Uterus (tissue), 4 donors: ENCODE results near the gene PLBD2. TPM values are rescaled to one million over a fixed set of nuclear protein-coding genes. Genes with fewer than 3 reads are reported as not detected.

Experiments
- DNase-seq, 2 donors: peaks; one replicate each; pipeline ENCODE4 v3.0.0-alpha.2; 2019 to 2020
- H3K27ac ChIP-seq, 2 donors: fragments of 200-600 bp; sonication (generic); 1 replicate in 1 of 2; 2 replicates in 1 of 2; pipeline ENCODE4 v1.5.1; 2016 to 2018
- H3K27me3 ChIP-seq, 2 donors: fragments of 200-600 bp; sonication (generic); one replicate each; pipeline ENCODE4 v1.5.1; 2018 to 2019; ENCODE audit warnings: control low read depth in 1 of 2
- H3K36me3 ChIP-seq, 2 donors: fragments of 200-600 bp; sonication (generic); one replicate each; pipeline ENCODE4 v1.5.1; 2019; ENCODE audit warnings: control low read depth in 1 of 2
- H3K4me1 ChIP-seq, 2 donors: fragments of 200-600 bp; sonication (generic); one replicate each; pipeline ENCODE4 v1.5.1; 2018 to 2019; ENCODE audit warnings: control low read depth in 1 of 2
- H3K4me3 ChIP-seq, 2 donors: fragments of 200-600 bp; sonication (generic); 1 replicate in 1 of 2; 2 replicates in 1 of 2; pipeline ENCODE4 v1.5.1; 2018 to 2019; ENCODE audit warnings: mild to moderate bottlenecking in 1 of 2
- H3K9me3 ChIP-seq, 2 donors: fragments of 200-600 bp; sonication (generic); one replicate each; pipeline ENCODE4 v1.5.1; 2019; ENCODE audit warnings: control low read depth in 1 of 2
- POLR2A ChIP-seq, 2 donors: fragments of 450-650 bp; IDR thresholded peaks; one replicate each; pipeline ENCODE4 v1.6.1; 2016; ENCODE audit warnings: antibody characterized with exemption in 2 of 2, mild to moderate bottlenecking in 1 of 2, moderate library complexity in 1 of 2
- intact Hi-C: fragments of 100-400 bp; cut with DNase I; formaldehyde crosslinking; loops from one replicate; pipeline ENCODE4 v1.15.1; 2023; ENCODE audit warnings: low total_unique reads
- total RNA-seq, 4 donors: library from RNA; depleted of rRNA in 3 of 4; stranded (reverse); fragments of >200 nt in 3 of 4; gene quantifications; one replicate each; pipeline versions ENCODE4 v1.1.0 to v1.2.4, GENCODE V29; 2014 to 2023
- TF ChIP-seq, protein P1 (sequence below), 4 experiments: fragments of 200-600 bp in 2 of 4; fragments of 450-650 bp in 2 of 4; sonication (generic) in 2 of 4; IDR thresholded peaks; one replicate each; pipeline ENCODE4 v1.5.1; 2016 to 2019; ENCODE audit warnings: antibody characterized with exemption in 4 of 4, mild to moderate bottlenecking in 2 of 4, moderate library complexity in 1 of 4
- donor health status: DM: yes; HTN: yes; CAD: no.

Gene PLBD2
- total RNA-seq, 4 donors from 2014 or later = 20.7 to 38.6 (median 29.8) TPM

DNA sequence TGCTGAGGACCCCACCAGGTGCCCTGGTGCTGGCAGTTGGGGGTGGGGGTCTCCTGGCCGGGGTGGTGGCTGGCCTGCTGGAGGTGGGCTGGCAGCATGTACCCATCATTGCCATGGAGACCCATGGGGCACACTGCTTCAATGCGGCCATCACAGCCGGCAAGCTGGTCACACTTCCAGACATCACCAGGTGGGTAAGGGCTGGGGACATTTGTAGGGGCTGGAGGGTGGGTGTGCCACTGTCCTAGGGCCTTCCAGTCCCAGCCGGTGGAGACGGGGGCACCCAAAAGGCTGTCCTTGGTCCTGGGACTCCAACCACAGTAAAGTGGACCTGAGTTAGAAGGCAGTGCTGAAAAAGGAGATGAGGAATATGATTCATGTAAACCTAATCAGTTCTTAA, 77.0 kb downstream of the PLBD2 start:
- no peak overlapping the region for H3K4me3 ChIP-seq
- H3K36me3 ChIP-seq = no peaks in the 10 kb centered on the region
- TF ChIP-seq, protein P1, sequence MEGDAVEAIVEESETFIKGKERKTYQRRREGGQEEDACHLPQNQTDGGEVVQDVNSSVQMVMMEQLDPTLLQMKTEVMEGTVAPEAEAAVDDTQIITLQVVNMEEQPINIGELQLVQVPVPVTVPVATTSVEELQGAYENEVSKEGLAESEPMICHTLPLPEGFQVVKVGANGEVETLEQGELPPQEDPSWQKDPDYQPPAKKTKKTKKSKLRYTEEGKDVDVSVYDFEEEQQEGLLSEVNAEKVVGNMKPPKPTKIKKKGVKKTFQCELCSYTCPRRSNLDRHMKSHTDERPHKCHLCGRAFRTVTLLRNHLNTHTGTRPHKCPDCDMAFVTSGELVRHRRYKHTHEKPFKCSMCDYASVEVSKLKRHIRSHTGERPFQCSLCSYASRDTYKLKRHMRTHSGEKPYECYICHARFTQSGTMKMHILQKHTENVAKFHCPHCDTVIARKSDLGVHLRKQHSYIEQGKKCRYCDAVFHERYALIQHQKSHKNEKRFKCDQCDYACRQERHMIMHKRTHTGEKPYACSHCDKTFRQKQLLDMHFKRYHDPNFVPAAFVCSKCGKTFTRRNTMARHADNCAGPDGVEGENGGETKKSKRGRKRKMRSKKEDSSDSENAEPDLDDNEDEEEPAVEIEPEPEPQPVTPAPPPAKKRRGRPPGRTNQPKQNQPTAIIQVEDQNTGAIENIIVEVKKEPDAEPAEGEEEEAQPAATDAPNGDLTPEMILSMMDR (IDR thresholded peaks at IDR 0.05) = no peak
- no peak for TF ChIP-seq POLR2A (IDR thresholded peaks at IDR 0.05)
- no peak for DNase-seq
- H3K27ac ChIP-seq = no peak overlapping the region
- H3K27me3 ChIP-seq = no peaks in the 10 kb centered on the region
- H3K9me3 ChIP-seq = no peaks in the 10 kb centered on the region
- intact Hi-C loops = no loop called here
- no peaks in the 10 kb centered on the region for H3K4me1 ChIP-seq

DNA sequence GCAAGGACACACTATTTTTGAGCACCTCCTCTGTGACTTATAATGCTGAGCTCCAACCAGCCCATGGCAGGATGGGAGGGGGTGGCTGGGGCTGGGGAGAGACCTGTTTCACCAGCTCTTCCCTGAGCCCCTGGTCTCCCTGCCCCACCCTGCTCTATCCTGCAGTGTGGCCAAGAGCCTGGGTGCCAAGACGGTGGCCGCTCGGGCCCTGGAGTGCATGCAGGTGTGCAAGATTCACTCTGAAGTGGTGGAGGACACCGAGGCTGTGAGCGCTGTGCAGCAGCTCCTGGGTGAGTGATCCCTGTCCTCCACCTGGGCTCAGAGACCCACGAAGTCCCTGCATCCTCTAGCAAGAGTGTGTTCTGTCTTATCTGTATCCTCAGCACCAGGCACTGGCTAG, 78.2 kb downstream of the PLBD2 start:
- no peak overlapping the region for H3K4me3 ChIP-seq
- no peaks in the 10 kb centered on the region for H3K27me3 ChIP-seq
- no peak for DNase-seq
- H3K27ac ChIP-seq = no peak overlapping the region
- intact Hi-C loops = no loop called here
- TF ChIP-seq POLR2A (IDR thresholded peaks at IDR 0.05) = no peak
- TF ChIP-seq, protein P1 (IDR thresholded peaks at IDR 0.05) = no peak
- H3K36me3 ChIP-seq = no peaks in the 10 kb centered on the region
- no peaks in the 10 kb centered on the region for H3K4me1 ChIP-seq
- H3K9me3 ChIP-seq = no peaks in the 10 kb centered on the region

DNA sequence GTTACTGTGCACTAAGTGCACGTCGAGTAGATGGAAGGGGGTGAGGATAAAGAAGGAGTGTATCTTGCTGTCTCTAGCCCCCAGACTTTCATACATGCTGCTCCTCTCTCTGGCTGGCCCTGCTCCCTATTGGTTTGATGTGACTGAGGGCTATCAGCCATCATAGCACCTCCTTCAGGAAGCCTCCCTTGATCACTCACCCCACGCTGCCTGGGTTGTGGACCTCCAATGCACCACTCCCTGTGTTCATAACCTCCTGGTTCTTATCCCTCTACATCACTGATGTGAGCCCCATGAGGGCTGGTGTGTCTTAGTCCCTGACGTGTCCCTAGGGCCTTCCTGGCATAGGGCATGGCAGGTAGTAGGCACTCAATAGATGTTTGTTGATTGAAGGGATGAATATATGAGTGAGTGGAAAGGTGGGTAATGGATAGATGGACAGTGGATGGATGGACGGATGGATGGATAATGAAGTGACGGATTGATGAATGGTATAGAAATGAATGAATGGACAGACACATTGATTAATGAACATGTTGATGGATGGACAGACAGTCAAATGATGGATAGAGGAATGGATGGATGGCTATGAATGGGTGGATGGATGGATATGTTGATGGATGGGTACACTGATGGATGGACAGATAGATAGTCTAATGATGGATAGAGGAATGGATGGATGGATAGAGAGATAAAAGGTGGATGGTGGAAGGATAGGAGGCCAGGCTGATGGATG, 78.8 kb downstream of the PLBD2 start:
- TF ChIP-seq POLR2A (IDR thresholded peaks at IDR 0.05) = no peak
- TF ChIP-seq, protein P1 (IDR thresholded peaks at IDR 0.05) = no peak
- Histone ChIP-seq H3K9me3 (no peaks in the 10 kb centered on the region), H3K4me3 (no peak overlapping the region), H3K27ac (no peak overlapping the region), H3K36me3 (no peaks in the 10 kb centered on the region), H3K27me3 (no peaks in the 10 kb centered on the region), H3K4me1 (no peaks in the 10 kb centered on the region)
- DNase-seq = no peak
- intact Hi-C loops = no loop called here

DNA sequence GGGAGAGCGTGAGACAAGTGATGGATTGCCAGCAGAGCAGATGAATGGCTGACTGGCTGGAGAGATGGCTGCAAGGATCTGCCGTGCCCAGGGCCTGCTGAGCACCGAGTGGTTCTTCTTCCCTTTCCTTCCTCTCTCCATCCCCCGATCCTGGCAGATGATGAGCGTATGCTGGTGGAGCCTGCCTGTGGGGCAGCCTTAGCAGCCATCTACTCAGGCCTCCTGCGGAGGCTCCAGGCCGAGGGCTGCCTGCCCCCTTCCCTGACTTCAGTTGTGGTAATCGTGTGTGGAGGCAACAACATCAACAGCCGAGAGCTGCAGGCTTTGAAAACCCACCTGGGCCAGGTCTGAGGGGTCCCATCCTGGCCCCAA, 79.3 kb downstream of the PLBD2 start:
- no peak overlapping the region for H3K4me3 ChIP-seq
- H3K36me3 ChIP-seq = no peaks in the 10 kb centered on the region
- no peaks in the 10 kb centered on the region for H3K4me1 ChIP-seq
- no peak for DNase-seq
- intact Hi-C loops = no loop called here
- no peak overlapping the region for H3K27ac ChIP-seq
- no peaks in the 10 kb centered on the region for H3K9me3 ChIP-seq
- TF ChIP-seq, protein P1 (IDR thresholded peaks at IDR 0.05) = no peak
- TF ChIP-seq POLR2A (IDR thresholded peaks at IDR 0.05) = no peak
- no peaks in the 10 kb centered on the region for H3K27me3 ChIP-seq

DNA sequence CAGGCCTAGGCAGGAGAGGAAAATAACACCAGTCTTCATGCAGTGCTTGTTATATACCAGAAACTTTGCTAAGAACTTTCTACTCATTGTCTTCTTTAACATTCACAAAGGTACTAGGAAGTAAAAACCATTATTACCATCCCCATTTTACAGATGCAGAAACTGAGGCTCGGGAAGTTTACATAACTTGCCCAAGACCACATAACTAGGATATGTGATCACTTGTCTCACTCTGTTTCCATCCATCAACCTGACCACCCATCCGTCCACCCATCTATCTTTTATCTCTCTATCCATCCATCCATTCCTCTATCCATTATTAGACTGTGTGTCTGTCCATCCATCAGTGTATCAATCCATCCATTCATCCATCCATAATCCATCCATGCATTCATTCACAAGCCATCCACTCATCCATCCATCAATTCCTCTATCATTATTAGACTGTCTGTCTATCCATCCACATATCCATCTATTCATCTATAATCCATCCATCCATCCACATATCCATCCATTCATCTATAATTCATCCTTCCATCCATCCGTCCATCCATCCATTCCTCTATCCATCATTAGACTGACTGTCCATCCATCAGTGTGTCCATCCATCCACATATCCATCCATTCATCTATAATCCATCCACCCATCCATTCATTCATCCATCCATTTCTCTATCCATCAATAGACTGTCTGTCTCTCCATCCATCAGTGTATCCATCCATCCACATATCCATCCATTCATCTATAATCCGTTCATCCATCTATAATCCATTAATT, 80.3 kb downstream of the PLBD2 start:
- no peak overlapping the region for H3K4me3 ChIP-seq
- intact Hi-C loops = no loop called here

More for the DNA sequence above, 80.3 kb downstream of the PLBD2 start:
- H3K36me3 ChIP-seq = no peaks in the 10 kb centered on the region
- H3K9me3 ChIP-seq = no peaks in the 10 kb centered on the region
- no peak overlapping the region for H3K27ac ChIP-seq
- DNase-seq = no peak
- no peaks in the 10 kb centered on the region for H3K4me1 ChIP-seq
- H3K27me3 ChIP-seq = no peaks in the 10 kb centered on the region
- no peak for TF ChIP-seq POLR2A (IDR thresholded peaks at IDR 0.05)
- TF ChIP-seq, protein P1 (IDR thresholded peaks at IDR 0.05) = no peak
